ENCODE results near the gene EPS8L3. TPM values are rescaled to one million over a fixed set of nuclear protein-coding genes. Genes with fewer than 3 reads are reported as not detected.

EPS8L3 gene
- total RNA-seq, 4 donors from 2014 or later: 0.19 TPM; not detected in 3

DNA sequence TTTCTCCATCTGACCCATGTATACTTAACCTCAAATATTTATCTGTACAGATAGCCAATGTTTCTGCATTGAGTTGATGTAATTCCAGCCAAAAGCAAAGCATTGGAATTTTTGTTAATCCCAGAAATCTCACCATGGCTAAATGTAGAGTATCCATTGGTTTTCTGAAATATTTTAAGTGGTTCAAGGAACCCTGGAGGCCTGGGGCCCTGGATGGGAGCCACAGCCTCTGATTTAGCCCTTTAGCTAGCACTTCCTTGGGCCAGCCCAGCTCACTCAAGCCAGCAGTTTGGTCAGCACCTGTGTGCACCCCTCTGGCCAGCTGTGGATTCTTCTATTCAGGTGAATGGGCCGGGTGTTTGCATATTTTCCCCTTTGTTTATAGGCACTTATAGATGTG, 18.8 kb upstream of the EPS8L3 start:
- Histone ChIP-seq H3K9me3 (no peaks in the 10 kb centered on the region), H3K27ac (peak overlapping the region; percentile 63 to 76 (median 68)), H3K4me3 (no peak overlapping the region), H3K4me1 (peaks cover 9 to 53% (median 42%) of the 10 kb centered on the region in 3 donors), H3K36me3 (no peaks in the 10 kb centered on the region), H3K27me3 (no peaks in the 10 kb centered on the region)
- 30% methylated on average over 1 of the region's 1 CpG; no CpG with 5 or more reads in 1 of the 2 donors for WGBS, 2 donors
- TF ChIP-seq CTCF (IDR thresholded peaks at IDR 0.05): no peak
- no peak for TF ChIP-seq POLR2A (IDR thresholded peaks at IDR 0.05)
- intact Hi-C loops (cut with DNase I): no loop called here
- DNase-seq: no peak

GRCh38 chr1:109781806-109782205, 18.1 kb upstream of the EPS8L3 start:
- intact Hi-C loops (cut with DNase I): no loop called here
- no peak for DNase-seq
- H3K27ac ChIP-seq: no peak overlapping the region
- H3K9me3 ChIP-seq: no peaks in the 10 kb centered on the region
- H3K4me1 ChIP-seq: peaks cover 12 to 50% (median 41%) of the 10 kb centered on the region in 3 donors
- 55 to 76% methylated on average over 2 of the region's 2 CpGs for WGBS, 2 donors
- H3K36me3 ChIP-seq: no peaks in the 10 kb centered on the region
- H3K27me3 ChIP-seq: no peaks in the 10 kb centered on the region
- TF ChIP-seq CTCF (IDR thresholded peaks at IDR 0.05): no peak
- no peak for TF ChIP-seq POLR2A (IDR thresholded peaks at IDR 0.05)
- no peak overlapping the region for H3K4me3 ChIP-seq

GRCh38 chr1:109780982-109781381, 17.3 kb upstream of the EPS8L3 start:
- DNase-seq: no peak
- no peaks in the 10 kb centered on the region for H3K9me3 ChIP-seq
- TF ChIP-seq CTCF (IDR thresholded peaks at IDR 0.05) (no peak), POLR2A (IDR thresholded peaks at IDR 0.05) (no peak)
- H3K4me3 ChIP-seq: no peak overlapping the region
- intact Hi-C loops (cut with DNase I): no loop called here
- H3K27ac ChIP-seq: no peak overlapping the region
- no peaks in the 10 kb centered on the region for H3K36me3 ChIP-seq
- WGBS, 2 donors: 88 to 100% methylated on average over 1 of the region's 1 CpG
- H3K27me3 ChIP-seq: no peaks in the 10 kb centered on the region
- peaks cover 14 to 42% (median 33%) of the 10 kb centered on the region in 3 donors for H3K4me1 ChIP-seq

DNA sequence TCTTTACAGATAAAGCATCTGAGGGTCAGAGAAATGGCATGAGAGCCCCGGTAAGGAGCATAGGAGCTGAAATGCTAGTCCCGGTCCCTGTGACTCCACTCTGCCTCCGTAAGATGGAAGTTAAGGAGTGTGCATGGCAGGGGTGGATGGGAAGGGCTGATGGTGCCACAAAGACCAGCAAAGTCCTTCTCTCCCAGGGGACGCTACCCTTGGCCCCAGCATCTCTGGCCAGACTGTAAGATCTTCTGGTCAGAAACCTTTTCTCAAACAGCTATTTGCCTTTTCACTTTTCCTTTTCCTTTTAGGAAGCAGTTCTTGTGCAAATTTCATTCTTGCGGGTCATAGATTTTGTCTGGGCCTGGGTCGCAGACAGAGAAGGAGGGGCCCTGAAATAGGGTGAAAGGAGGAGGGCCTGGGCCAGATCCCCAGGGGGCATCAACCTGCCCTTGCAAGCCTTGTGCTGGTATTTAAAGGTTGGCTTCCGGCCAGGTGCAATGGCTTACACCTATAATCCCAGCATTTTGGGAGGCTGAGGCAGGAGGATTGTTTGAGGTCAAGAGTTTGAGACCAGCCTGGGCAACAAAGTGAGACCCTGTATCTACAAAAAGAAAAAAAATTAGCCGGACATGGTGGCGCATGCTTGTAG, 14.4 kb upstream of the EPS8L3 start:
- Histone ChIP-seq H3K9me3 (no peaks in the 10 kb centered on the region), H3K36me3 (no peaks in the 10 kb centered on the region), H3K27me3 (no peaks in the 10 kb centered on the region), H3K4me3 (no peak overlapping the region), H3K27ac (no peak overlapping the region), H3K4me1 (peaks cover 14 to 25% (median 17%) of the 10 kb centered on the region in 3 donors)
- TF ChIP-seq POLR2A (IDR thresholded peaks at IDR 0.05) (no peak), CTCF (IDR thresholded peaks at IDR 0.05) (no peak)
- 76 to 85% methylated on average over 8 to 9 of the region's 9 CpGs for WGBS, 2 donors
- no peak for DNase-seq
- intact Hi-C loops (cut with DNase I): loop anchor here (2.0 kb wide), 1 partner anchor 207 kb away; the partner anchor contains the start of gene AHCYL1

- intact Hi-C loops (cut with DNase I): loop anchor here (2.0 kb wide), 1 partner anchor 207 kb away; the partner anchor contains the start of gene AHCYL1
- H3K4me3 ChIP-seq: no peak overlapping the region
- no peak for TF ChIP-seq POLR2A (IDR thresholded peaks at IDR 0.05)
- TF ChIP-seq CTCF (IDR thresholded peaks at IDR 0.05): no peak
- H3K36me3 ChIP-seq: no peaks in the 10 kb centered on the region
- no peak for DNase-seq
- WGBS, 2 donors: 63 to 65% methylated on average over 6 of the region's 7 CpGs
- peak overlapping the region; percentile 19 to 50 (median 30) for H3K27ac ChIP-seq
- no peaks in the 10 kb centered on the region for H3K27me3 ChIP-seq
- H3K9me3 ChIP-seq: no peaks in the 10 kb centered on the region
- peaks cover 9 to 18% (median 11%) of the 10 kb centered on the region in 3 donors for H3K4me1 ChIP-seq
These were observed 13.7 kb upstream of the EPS8L3 start for GRCh38 chr1:109777436-109777835.

Measured in esophagus squamous epithelium (tissue), 5 donors.